GM12878 (cell line): ENCODE measurements around the gene PRRC2A. TPM values are rescaled to one million over a fixed set of nuclear protein-coding genes. Genes with fewer than 3 reads are reported as not detected.

ENCODE experiments used
- ATAC-seq: fragments of 200-7000 bp; cut with Tn5 transposase; 3 replicates; pipeline ENCODE4 v1.9.1; 2020; ENCODE audit warnings: mild to moderate bottlenecking, moderate library complexity
- BruUV-seq: library from RNA; stranded (reverse); fragments of 400-500 nt; replicated peaks from 2 replicates; lab custom pipeline; 2021; lab: Mats Ljungman, UMichigan
- CTCF ChIA-PET: fragments of 300-600 bp; sonication (Branson Sonifier 250); formaldehyde crosslinking; extraction: SDS; loops from one replicate; lab custom pipeline; 2021; ENCODE audit warnings: inconsistent platforms; lab: Yijun Ruan, JAX
- POLR2A ChIA-PET: fragments of 350-600 bp; formaldehyde crosslinking; extraction: SDS; loops from one replicate; lab custom pipeline; 2021; ENCODE audit warnings: inconsistent platforms; lab: Charles Lee
- RAD21 ChIA-PET: fragments of 300-600 bp; sonication (Branson Sonifier 250); formaldehyde crosslinking; loops from one replicate; lab custom pipeline; 2023; ENCODE audit warnings: antibody characterized with exemption; ENCODE audit not compliant: unreplicated experiment; lab: Charles Lee
- SMC1A ChIA-PET: fragments of 300-600 bp; sonication (Branson Sonifier 250); formaldehyde crosslinking; loops from one replicate; lab custom pipeline; 2023; ENCODE audit not compliant: unreplicated experiment, uncharacterized antibody; lab: Charles Lee
- DNase-seq: peaks from one replicate; pipeline ENCODE4 v3.0.0-alpha.2; 2011; ENCODE audit warnings: low read depth, low spot score
- FAIRE-seq: peaks from 3 replicates; lab custom pipeline; 2011; peaks lifted over from hg19 to GRCh38; lab: Jason Lieb, UNC
- H2AFZ ChIP-seq: 2 replicates; pipeline ENCODE4 v1.6.0; 2011; ENCODE audit warnings: low read depth, low read length, control low read depth; ENCODE audit not compliant: control insufficient read depth
- H3K27ac ChIP-seq: 2 replicates; pipeline ENCODE4 v1.5.1; 2011; ENCODE audit warnings: control low read depth; ENCODE audit not compliant: control insufficient read depth, insufficient read depth
- H3K27me3 ChIP-seq, 2 experiments: replicated peaks in 1 of 2; 2 replicates each; pipeline versions ENCODE4 v1.6.0 to v1.6.1; 2011; ENCODE audit warnings: low read length in 1 of 2; ENCODE audit not compliant: control insufficient read depth in 2 of 2, insufficient read depth in 2 of 2
- H3K36me3 ChIP-seq, 2 experiments: 2 replicates each; pipeline ENCODE4 v1.5.1; 2011; ENCODE audit warnings: low read length in 1 of 2; ENCODE audit not compliant: control insufficient read depth in 2 of 2, insufficient read depth in 2 of 2
- H3K4me1 ChIP-seq: 2 replicates; pipeline ENCODE4 v1.6.1; 2011; ENCODE audit warnings: mild to moderate bottlenecking, low read length, moderate library complexity, mixed read lengths; ENCODE audit not compliant: control insufficient read depth, insufficient read depth
- H3K4me2 ChIP-seq: 2 replicates; pipeline ENCODE4 v1.6.0; 2011; ENCODE audit warnings: control low read depth; ENCODE audit not compliant: control insufficient read depth, insufficient read depth
- H3K4me3 ChIP-seq: fragments of 200-600 bp; sonication (generic); 2 replicates; pipeline ENCODE4 v1.5.1; 2016
- H3K79me2 ChIP-seq: 2 replicates; pipeline ENCODE4 v1.6.0; 2011; ENCODE audit warnings: low read length; ENCODE audit not compliant: control insufficient read depth, insufficient read depth
- H3K9ac ChIP-seq: 2 replicates; pipeline ENCODE4 v1.8.0; 2011; ENCODE audit warnings: low read length, control low read depth, mixed read lengths; ENCODE audit not compliant: control insufficient read depth, insufficient read depth
- H3K9me3 ChIP-seq: replicated peaks from 3 replicates; pipeline ENCODE4 v1.5.1; 2011; ENCODE audit warnings: mild to moderate bottlenecking, low read length; ENCODE audit not compliant: control insufficient read depth, insufficient read depth
- H4K20me1 ChIP-seq: 2 replicates; pipeline ENCODE4 v1.6.0; 2011; ENCODE audit not compliant: control insufficient read depth, insufficient read depth
- CBX5 ChIP-seq: sonication (generic); IDR thresholded peaks from 2 replicates; pipeline ENCODE4 v1.6.1; 2016; ENCODE audit warnings: low read depth, moderate library complexity, mild to moderate bottlenecking, inconsistent platforms
- CTCF ChIP-seq, 3 experiments: IDR thresholded peaks in 2 of 3; conservative IDR thresholded peaks in 1 of 3; 2 replicates each; pipeline ENCODE4 v1.5.1; 2011; ENCODE audit warnings: low read depth in 3 of 3, low read length in 3 of 3, mild to moderate bottlenecking in 3 of 3, control low read depth in 2 of 3, moderate library complexity in 2 of 3, inconsistent platforms in 1 of 3, mixed read lengths in 1 of 3; ENCODE audit not compliant: control insufficient read depth in 2 of 3, insufficient read depth in 1 of 3; ENCODE audit errors: extremely low read depth in 1 of 3
- PBX3 ChIP-seq: IDR thresholded peaks from 2 replicates; pipeline ENCODE4 v1.6.1; 2011; ENCODE audit warnings: mild to moderate bottlenecking, low read depth, low read length, moderate library complexity; ENCODE audit not compliant: insufficient replicate concordance
- POLR2AphosphoS5 ChIP-seq: IDR thresholded peaks from 2 replicates; pipeline ENCODE4 v1.6.1; 2011; ENCODE audit warnings: mild to moderate bottlenecking, low read length, inconsistent platforms
- REST ChIP-seq: IDR thresholded peaks from 2 replicates; pipeline ENCODE4 v1.6.1; 2012; ENCODE audit warnings: mild to moderate bottlenecking, low read depth, low read length
- RUNX3 ChIP-seq: IDR thresholded peaks from 2 replicates; pipeline ENCODE4 v1.6.1; 2012; ENCODE audit warnings: low read length, inconsistent platforms
- ZNF384 ChIP-seq: IDR thresholded peaks from 2 replicates; pipeline ENCODE4 v1.6.1; 2012; ENCODE audit warnings: low read depth, mild to moderate bottlenecking, low read length, improper control_type of control experiment, borderline replicate concordance
- ZNF592 ChIP-seq: fragments of 450-650 bp; IDR thresholded peaks from 2 replicates; pipeline ENCODE4 v1.6.1; 2017; ENCODE audit warnings: mild to moderate bottlenecking, moderate library complexity
- WGBS: methylation state at CpG from one replicate; pipeline ENCODE4 v1.1.6; 2016; ENCODE audit warnings: low lambda C conversion rate; ENCODE audit not compliant: insufficient replicate concordance, insufficient coverage; ENCODE audit errors: missing lambda C conversion rate; 5-methylcytosine and 5-hydroxymethylcytosine counted together
- in situ Hi-C: fragments of 300-500 bp; cut with MboI; formaldehyde crosslinking; loops from 9 replicates; pipeline ENCODE4 v1.14.3; 2018; ENCODE audit warnings: mixed read lengths
- intact Hi-C: fragments of 100-400 bp; cut with micrococcal nuclease; formaldehyde crosslinking; loops from one replicate; pipeline ENCODE4 v1.14.2; 2022; ENCODE audit not compliant: unreplicated experiment
- polyA plus RNA-seq, 11 experiments: library from polyadenylated mRNA; depleted of rRNA in 4 of 11; unstranded in 6 of 11; stranded (reverse) in 5 of 11; fragments of >200 nt; fragmentation: Nextera tagmentation in 4 of 11; fragmentation: Illumina TruSeq in 1 of 11; extraction: Ambion mirVana in 4 of 11; extraction: Trizol in 1 of 11; gene quantifications; 1 replicate in 1 of 11; 2 replicates in 10 of 11; pipeline versions ENCODE4 v1.2.1 to v1.2.3, GENCODE V29; 2011 to 2016; ENCODE audit warnings: inconsistent platforms in 2 of 11, missing spikeins in 2 of 11, low read depth in 1 of 11
- total RNA-seq, 4 experiments: library from RNA; depleted of rRNA in 3 of 4; stranded (reverse); fragments of >200 nt in 3 of 4; fragmentation: Illumina TruSeq in 1 of 4; extraction: Trizol in 1 of 4; gene quantifications; 2 replicates each; pipeline versions ENCODE4 v1.2.1 to v1.2.3, GENCODE V29; 2013 to 2021

Gene PRRC2A
- total and polyA plus RNA-seq, 10 of the 15 experiments (the other 5 are each of a cell fraction or from before 2014, with no cell fraction given), result 0.40 to 244 (median 61.3) TPM

GRCh38 chr6:31680226-31681134 is 60.0 kb downstream of the PRRC2A start, which contains the start of gene LY6G5C:
Gene LY6G5C, minus strand, starts transcription at chr6:31681067. Its CDS starts 694 bp downstream, at chr6:31680373.
- intact Hi-C loops (loop anchor here (1.0 to 5.0 kb wide), 4 partner anchors 52 to 183 kb away; no protein-coding TSS in a partner anchor), in situ Hi-C loops (no loop called here)
- ChIA-PET SMC1A (interaction anchor here (0.7 to 2.5 kb wide), 8 partner anchors 50 to 243 kb away, joined by 3 to 12 read pairs (median 4); partner anchors contain the start of gene MSH5), POLR2A (interaction anchor here (0.6 to 0.7 kb wide), 4 partner anchors 58 to 147 kb away, joined by 3 to 7 read pairs (median 4); partner anchors contain the start of gene HSPA1B), CTCF (interaction anchor here (0.6 to 2.7 kb wide), 31 partner anchors 8 to 272 kb away, joined by 3 to 16 read pairs (median 3); partner anchors contain the start of genes HSPA1A, HSPA1L and LY6G5B), RAD21 (interaction anchor here (0.7 to 2.5 kb wide), 10 partner anchors 9 to 242 kb away, joined by 3 to 30 read pairs (median 4); partner anchors contain the start of genes ATP6V1G2, DDAH2 and NEU1)
- DNase-seq (no peak), ATAC-seq (peak; percentile 83), FAIRE-seq (peak; percentile 94)
- BruUV-seq, result no TSS peak
- peaks cover 6% of the 10 kb centered on the region for H3K4me1 ChIP-seq
- peak within 1 kb of the TSS; percentile 15; the same call in 1 of the 2 replicates for H3K27ac ChIP-seq
- no peaks in the 10 kb centered on the region for H3K9me3 ChIP-seq
- no peaks in the 10 kb centered on the region for H3K27me3 ChIP-seq
- H4K20me1 ChIP-seq, result no peaks in the 10 kb centered on the region
- H3K4me3 ChIP-seq, result peak within 1 kb of the TSS; percentile 71
- 12% methylated on average over 17 of the region's 17 CpGs for WGBS
- no peaks in the 10 kb centered on the region for H3K36me3 ChIP-seq
- H3K4me2 ChIP-seq, result peak within 1 kb of the TSS; percentile 87
- H3K9ac ChIP-seq, result peak within 1 kb of the TSS; percentile 41
- H2AFZ ChIP-seq, result peak within 1 kb of the TSS; percentile 79
- no peaks in the 10 kb centered on the region for H3K79me2 ChIP-seq
- TF ChIP-seq CTCF (IDR thresholded peaks at IDR 0.05 in 2 of 3, conservative IDR thresholded peaks at IDR 0.05 in 1 of 3; ENCODE audit: control insufficient read depth in 2 of 3, extremely low read depth in 1 of 3, insufficient read depth in 1 of 3, low read depth in 3 of 3, low read length in 3 of 3) (peak; percentile 74 to 91 (median 75); a peak in 5 of 6 replicates), ZNF384 (no peak), ZNF592 (0 out of 2 replicates have a peak, but pooled peaks have one; percentile 27), REST (no peak), CBX5 (no peak), RUNX3 (peak; percentile 5; the same call in 1 of the 2 replicates), PBX3 (no peak), POLR2AphosphoS5 (no peak)
